ENCODE data around the gene IL22RA1.

The IL22RA1 gene

GRCh38 chr1:24147816-24148215 is 4.9 kb upstream of the IL22RA1 start:
- TF ChIP-seq, protein P1, sequence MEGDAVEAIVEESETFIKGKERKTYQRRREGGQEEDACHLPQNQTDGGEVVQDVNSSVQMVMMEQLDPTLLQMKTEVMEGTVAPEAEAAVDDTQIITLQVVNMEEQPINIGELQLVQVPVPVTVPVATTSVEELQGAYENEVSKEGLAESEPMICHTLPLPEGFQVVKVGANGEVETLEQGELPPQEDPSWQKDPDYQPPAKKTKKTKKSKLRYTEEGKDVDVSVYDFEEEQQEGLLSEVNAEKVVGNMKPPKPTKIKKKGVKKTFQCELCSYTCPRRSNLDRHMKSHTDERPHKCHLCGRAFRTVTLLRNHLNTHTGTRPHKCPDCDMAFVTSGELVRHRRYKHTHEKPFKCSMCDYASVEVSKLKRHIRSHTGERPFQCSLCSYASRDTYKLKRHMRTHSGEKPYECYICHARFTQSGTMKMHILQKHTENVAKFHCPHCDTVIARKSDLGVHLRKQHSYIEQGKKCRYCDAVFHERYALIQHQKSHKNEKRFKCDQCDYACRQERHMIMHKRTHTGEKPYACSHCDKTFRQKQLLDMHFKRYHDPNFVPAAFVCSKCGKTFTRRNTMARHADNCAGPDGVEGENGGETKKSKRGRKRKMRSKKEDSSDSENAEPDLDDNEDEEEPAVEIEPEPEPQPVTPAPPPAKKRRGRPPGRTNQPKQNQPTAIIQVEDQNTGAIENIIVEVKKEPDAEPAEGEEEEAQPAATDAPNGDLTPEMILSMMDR (IDR thresholded peaks at IDR 0.05; ENCODE audit: extremely low read depth, missing control alignments): no peak
- no peak for DNase-seq (ENCODE audit: low spot score)

DNA sequence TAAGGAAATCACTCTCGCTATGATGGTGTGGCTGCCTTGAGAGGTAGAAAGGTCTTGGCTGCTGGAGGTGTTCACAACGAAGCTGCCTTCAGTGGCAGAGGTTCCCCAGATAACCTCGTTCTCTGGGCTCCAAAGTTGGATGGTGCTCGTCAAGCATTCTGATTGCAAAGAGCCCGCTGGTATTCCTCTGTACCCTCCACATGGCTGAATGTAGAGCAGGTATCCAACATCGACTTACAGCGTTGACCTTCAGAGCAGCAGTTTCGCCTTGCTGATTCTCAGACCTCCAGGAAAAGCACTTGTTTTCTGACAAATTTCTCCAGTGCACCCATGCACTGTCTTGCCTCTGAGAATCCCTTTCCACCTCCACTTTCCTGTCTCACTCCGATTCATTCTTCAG is 4.3 kb upstream of the IL22RA1 start:
- DNase-seq (ENCODE audit: low spot score): no peak
- TF ChIP-seq, protein P1 (IDR thresholded peaks at IDR 0.05; ENCODE audit: extremely low read depth, missing control alignments): no peak

DNA sequence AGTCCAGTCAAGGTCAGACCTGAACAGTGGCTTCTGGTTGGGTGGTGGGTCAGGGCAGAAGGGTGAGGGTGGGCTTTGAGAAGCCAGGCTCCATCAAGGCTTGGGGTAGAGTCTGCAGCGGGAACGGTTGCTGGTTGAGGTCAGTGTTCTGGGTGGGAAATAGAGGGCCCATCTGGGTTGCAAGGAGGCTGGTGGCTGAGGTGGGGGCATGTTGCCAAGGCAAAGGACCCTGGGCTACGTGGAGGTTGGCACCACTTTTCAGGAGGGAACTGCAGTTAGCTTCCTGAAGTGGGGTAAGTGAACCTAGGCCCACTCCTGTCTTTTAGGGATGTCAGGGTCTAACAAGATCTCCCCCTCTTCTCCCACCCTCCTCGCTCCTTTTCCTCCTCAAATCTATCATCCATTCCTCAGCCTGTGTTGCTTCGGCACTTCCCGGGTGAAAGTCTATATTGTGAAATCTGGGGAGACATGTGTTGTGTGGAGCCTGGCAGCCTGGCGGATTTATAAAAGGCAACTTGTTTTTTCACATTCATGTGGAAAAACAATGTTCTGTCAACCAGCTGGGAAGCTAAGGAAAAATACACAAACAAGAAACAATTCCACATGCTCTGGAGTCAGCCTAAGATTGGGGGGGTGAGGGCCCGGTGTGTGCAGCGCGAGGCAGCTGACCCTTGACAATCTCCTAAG is 1.5 kb downstream of the IL22RA1 start:
- DNase-seq (ENCODE audit: low spot score): no peak
- TF ChIP-seq, protein P1 (IDR thresholded peaks at IDR 0.05; ENCODE audit: extremely low read depth, missing control alignments): no peak

DNA sequence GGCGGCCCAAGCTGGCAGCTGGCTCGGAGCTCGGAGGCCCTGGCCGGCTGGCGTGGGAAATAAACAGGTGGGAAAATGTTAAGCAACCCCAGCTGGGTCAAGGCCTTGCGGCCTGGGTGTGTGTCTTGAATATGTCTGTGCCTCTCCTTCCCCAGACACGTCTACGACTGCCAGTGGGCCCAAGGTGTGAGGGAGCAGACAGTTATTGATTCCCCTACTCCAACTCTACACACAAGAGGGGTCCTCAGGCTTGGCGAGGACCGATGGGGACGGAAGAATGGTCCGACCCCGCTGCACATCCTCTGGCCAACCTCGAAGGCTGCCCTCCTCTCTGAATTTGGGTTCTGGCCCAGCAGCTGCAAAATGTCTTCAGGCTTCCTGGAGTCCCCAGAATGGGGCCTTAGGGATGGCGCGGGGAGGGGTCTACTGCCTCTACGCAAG is 2.2 kb downstream of the IL22RA1 start:
- TF ChIP-seq, protein P1 (IDR thresholded peaks at IDR 0.05; ENCODE audit: extremely low read depth, missing control alignments): no peak
- no peak for DNase-seq (ENCODE audit: low spot score)

DNA sequence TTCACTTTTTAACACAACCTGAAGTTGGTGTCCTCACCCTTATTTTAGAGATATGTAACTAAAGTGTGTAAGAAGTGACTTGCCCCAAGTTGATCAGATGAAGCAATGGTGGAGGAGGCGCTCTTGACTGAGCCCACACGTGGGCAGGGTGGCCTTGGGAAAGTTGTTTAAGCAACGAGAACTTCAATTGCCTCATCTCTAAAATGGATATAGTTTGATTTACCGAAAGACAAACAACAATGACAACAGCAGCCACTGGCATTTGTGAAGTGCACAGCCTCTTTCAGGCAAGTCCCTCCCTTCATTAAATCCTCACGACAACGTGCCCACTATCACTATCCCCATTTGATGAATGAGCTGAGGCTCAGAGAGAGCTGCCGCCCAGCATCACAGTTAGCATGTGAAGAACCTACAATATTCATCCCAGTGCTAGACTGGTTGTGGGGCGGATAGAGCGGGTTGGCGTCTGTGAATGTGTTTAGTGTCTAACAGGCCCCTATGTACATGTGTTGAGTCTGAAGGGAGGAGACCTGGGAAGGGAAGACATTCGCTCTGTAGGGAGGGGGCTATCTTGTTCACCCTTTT is 3.0 kb downstream of the IL22RA1 start:
- TF ChIP-seq, protein P1 (IDR thresholded peaks at IDR 0.05; ENCODE audit: extremely low read depth, missing control alignments): no peak
- no peak for DNase-seq (ENCODE audit: low spot score)

DNA sequence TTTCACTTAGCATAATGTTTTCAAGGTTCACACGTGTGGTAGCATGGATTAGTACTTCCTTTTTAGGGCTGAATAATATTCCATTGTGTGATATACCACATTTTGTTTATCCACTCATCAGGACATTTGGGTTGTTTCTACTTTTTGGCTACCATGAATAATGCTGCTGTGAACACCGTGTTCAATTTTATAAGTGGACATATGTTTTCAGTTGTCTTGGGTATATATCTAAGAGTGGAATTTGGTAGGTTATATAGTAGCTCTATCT is 3.8 kb downstream of the IL22RA1 start:
- TF ChIP-seq, protein P1 (IDR thresholded peaks at IDR 0.05; ENCODE audit: extremely low read depth, missing control alignments): no peak

GRCh38 chr1:24138476-24139221 is 4.3 kb downstream of the IL22RA1 start:
- TF ChIP-seq, protein P1 (IDR thresholded peaks at IDR 0.05; ENCODE audit: extremely low read depth, missing control alignments): no peak
- no peak for DNase-seq (ENCODE audit: low spot score)

More for the DNA sequence above, 3.8 kb downstream of the IL22RA1 start:
- no peak for DNase-seq (ENCODE audit: low spot score)
